Measurements from ENCODE around the gene CFAP57. TPM values are rescaled to one million over a fixed set of nuclear protein-coding genes. Genes with fewer than 3 reads are reported as not detected.

The CFAP57 gene
- polyA plus RNA-seq, 2 of the 4 experiments (the other 2 are of a cell fraction) = 0.54 to 0.80 TPM

DNA sequence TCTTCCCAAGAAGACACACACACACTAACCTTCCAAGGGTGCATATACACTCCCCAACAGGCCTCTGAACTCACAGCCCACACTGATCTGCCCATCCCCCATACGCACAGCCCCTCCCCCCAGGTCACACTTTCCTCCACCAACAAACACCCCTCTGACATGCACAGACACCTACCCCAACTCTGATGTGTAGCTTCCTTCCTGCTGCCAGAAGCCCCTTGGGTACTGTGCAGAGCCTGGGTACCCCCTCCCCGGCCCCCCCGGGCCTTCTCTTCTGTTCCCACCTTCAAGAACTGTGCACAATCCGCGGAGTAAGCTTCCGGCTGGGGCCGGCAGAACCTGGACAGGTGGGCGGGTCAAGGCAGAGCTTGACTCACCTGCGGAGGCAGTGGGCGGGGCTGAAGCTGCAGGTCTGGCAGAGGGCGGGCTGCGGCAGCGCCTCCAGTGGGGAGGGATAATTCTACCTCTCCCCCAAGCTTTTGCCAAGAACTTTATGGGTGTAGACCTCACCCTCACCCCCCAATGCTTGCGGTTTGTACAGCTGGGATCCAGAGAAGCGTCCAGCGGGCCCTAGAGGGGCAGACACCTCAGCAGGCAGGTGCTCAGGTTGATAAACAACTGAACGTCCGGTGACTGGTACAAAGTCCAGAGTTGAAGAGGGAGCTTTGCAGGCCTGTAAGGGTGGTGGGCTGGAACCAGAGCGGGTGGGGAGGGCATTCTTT, 113.3 kb downstream of the CFAP57 start, which contains the start of gene C1orf210:
Gene C1orf210 (minus strand): TSS at position 313 of the 722 bp plus-strand sequence. CDS start 2,311 bp downstream, outside the sequence.
- ATAC-seq (no peak), DNase-seq (ENCODE audit: low read depth in 1 of 2, low spot score in 1 of 2) (no peak), FAIRE-seq (no peak)
- no peaks in the 10 kb centered on the region for H3K4me1 ChIP-seq
- no peak within 1 kb of the TSS for H3K27ac ChIP-seq
- H3K4me2 ChIP-seq = no peak within 1 kb of the TSS
- CTCF ChIA-PET = interaction anchor here (0.9 kb wide), 1 partner anchor 14 kb away, joined by 3 read pairs; no protein-coding TSS in a partner anchor
- TF ChIP-seq MAFK (IDR thresholded peaks at IDR 0.05; ENCODE audit: partially characterized antibody) (no peak), NR3C1 (IDR thresholded peaks at IDR 0.05) (no peak), HOXB13 (CRISPR knock-in tag; IDR thresholded peaks at IDR 0.05; ENCODE audit: low read depth) (no peak), HEYL (CRISPR knock-in tag; IDR thresholded peaks at IDR 0.05) (no peak), HOXA7 (CRISPR knock-in tag; IDR thresholded peaks at IDR 0.05) (no peak), EHF (CRISPR knock-in tag; IDR thresholded peaks at IDR 0.05) (no peak), SMC3 (IDR thresholded peaks at IDR 0.05) (no peak)
- TF ChIP-seq, protein P1, sequence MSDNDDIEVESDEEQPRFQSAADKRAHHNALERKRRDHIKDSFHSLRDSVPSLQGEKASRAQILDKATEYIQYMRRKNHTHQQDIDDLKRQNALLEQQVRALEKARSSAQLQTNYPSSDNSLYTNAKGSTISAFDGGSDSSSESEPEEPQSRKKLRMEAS (IDR thresholded peaks at IDR 0.05) = no peak
- TF ChIP-seq, protein P2, sequence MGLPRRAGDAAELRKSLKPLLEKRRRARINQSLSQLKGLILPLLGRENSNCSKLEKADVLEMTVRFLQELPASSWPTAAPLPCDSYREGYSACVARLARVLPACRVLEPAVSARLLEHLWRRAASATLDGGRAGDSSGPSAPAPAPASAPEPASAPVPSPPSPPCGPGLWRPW (IDR thresholded peaks at IDR 0.05) = no peak
- WGBS (ENCODE audit: missing lambda C conversion rate) = 79% methylated on average over 11 of the region's 19 CpGs
- no peaks in the 10 kb centered on the region for H3K9me3 ChIP-seq
- POLR2A ChIA-PET = no interaction called here
- no peak within 1 kb of the TSS for H3K4me3 ChIP-seq

DNA sequence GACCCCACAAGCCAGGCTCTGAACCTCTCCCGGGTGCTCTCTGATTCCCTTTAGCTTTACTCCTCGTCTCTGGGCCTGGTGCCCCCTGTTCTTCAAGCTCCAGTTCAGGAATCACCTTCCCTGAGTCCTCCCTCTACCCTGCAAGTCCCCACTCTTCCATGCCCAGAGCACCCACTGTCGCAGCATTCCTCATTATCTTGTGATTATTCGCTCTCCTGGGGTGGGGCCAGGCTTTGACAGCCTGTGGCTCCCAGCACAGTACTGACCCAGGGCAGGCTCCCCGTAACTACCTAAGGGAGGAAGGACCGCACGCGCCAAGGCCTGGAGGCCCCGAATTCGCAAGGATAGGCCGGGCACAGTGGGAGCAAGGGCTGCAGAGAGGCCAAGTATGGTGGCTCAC, 114.0 kb downstream of the CFAP57 start:
- ATAC-seq = no peak
- POLR2A ChIA-PET = no interaction called here

GRCh38 chr1:43286533-43286932, 114.4 kb downstream of the CFAP57 start:
- no peak for TF ChIP-seq MAZ (IDR thresholded peaks at IDR 0.05; ENCODE audit: borderline replicate concordance, low read depth, low read length)
- no peak for TF ChIP-seq POLR2AphosphoS2 (conservative IDR thresholded peaks at IDR 0.05; ENCODE audit: low read length)
- TF ChIP-seq CBX2 (IDR thresholded peaks at IDR 0.05; ENCODE audit: borderline replicate concordance, low read depth) = no peak
- TF ChIP-seq, protein P3, sequence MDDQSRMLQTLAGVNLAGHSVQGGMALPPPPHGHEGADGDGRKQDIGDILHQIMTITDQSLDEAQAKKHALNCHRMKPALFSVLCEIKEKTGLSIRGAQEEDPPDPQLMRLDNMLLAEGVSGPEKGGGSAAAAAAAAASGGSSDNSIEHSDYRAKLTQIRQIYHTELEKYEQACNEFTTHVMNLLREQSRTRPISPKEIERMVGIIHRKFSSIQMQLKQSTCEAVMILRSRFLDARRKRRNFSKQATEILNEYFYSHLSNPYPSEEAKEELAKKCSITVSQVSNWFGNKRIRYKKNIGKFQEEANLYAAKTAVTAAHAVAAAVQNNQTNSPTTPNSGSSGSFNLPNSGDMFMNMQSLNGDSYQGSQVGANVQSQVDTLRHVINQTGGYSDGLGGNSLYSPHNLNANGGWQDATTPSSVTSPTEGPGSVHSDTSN (IDR thresholded peaks at IDR 0.05) = no peak
- TF ChIP-seq BHLHE40 (IDR thresholded peaks at IDR 0.05; ENCODE audit: low read depth, low read length) = no peak
- no peak for TF ChIP-seq FOXS1 (CRISPR knock-in tag; IDR thresholded peaks at IDR 0.05)
- no peak for TF ChIP-seq EHMT2 (IDR thresholded peaks at IDR 0.05; ENCODE audit: low read depth)
- no peak for TF ChIP-seq CHD2 (IDR thresholded peaks at IDR 0.05; ENCODE audit: low read length, partially characterized antibody)
- CTCF ChIA-PET = no interaction called here
- no peak overlapping the region for H3K27ac ChIP-seq
- H3K4me2 ChIP-seq = no peak overlapping the region
- POLR2A ChIA-PET = no interaction called here
- no peak for FAIRE-seq
- H3K4me1 ChIP-seq = no peaks in the 10 kb centered on the region
- H3K9me3 ChIP-seq = no peaks in the 10 kb centered on the region
- 85% methylated on average over 5 of the region's 5 CpGs for WGBS (ENCODE audit: missing lambda C conversion rate)
- ATAC-seq = no peak
- DNase-seq (ENCODE audit: low read depth in 1 of 2, low spot score in 1 of 2) = no peak
- no peak overlapping the region for H3K4me3 ChIP-seq

More for the DNA sequence above, 114.0 kb downstream of the CFAP57 start:
- DNase-seq (ENCODE audit: low read depth in 1 of 2, low spot score in 1 of 2) (no peak), FAIRE-seq (no peak)
- CTCF ChIA-PET = no interaction called here
- 85% methylated on average over 6 of the region's 11 CpGs for WGBS (ENCODE audit: missing lambda C conversion rate)
- no peak overlapping the region for H3K4me3 ChIP-seq
- H3K4me1 ChIP-seq = no peaks in the 10 kb centered on the region
- no peak overlapping the region for H3K4me2 ChIP-seq
- no peak overlapping the region for H3K27ac ChIP-seq
- H3K9me3 ChIP-seq = no peaks in the 10 kb centered on the region
- no peak for TF ChIP-seq EHMT2 (IDR thresholded peaks at IDR 0.05; ENCODE audit: low read depth)
- TF ChIP-seq JUN (IDR thresholded peaks at IDR 0.05) = no peak
- no peak for TF ChIP-seq FOSB (CRISPR knock-in tag; IDR thresholded peaks at IDR 0.05)
- no peak for TF ChIP-seq EHF (CRISPR knock-in tag; IDR thresholded peaks at IDR 0.05)
- TF ChIP-seq RNF2 (IDR thresholded peaks at IDR 0.05; ENCODE audit: borderline replicate concordance, low read depth) = no peak
- TF ChIP-seq ELK1 (IDR thresholded peaks at IDR 0.05; ENCODE audit: low read depth, low read length) = no peak
